Activated CD4-positive, alpha-beta T cell treated with anti-CD3 and anti-CD28 coated beads, Interleukin-2, amount 50 U/mL, for 1 hour (primary cell): ENCODE measurements around the gene MSI2.
"Not testable (repeated sequence)": the region's sequence is repeated elsewhere in the genome, so short reads cannot be mapped to it uniquely, and the experiment has no call there.

Experiments used
- DNase-seq: peaks from one replicate; pipeline ENCODE4 v3.0.0-alpha.2; 2020

The MSI2 gene

DNA sequence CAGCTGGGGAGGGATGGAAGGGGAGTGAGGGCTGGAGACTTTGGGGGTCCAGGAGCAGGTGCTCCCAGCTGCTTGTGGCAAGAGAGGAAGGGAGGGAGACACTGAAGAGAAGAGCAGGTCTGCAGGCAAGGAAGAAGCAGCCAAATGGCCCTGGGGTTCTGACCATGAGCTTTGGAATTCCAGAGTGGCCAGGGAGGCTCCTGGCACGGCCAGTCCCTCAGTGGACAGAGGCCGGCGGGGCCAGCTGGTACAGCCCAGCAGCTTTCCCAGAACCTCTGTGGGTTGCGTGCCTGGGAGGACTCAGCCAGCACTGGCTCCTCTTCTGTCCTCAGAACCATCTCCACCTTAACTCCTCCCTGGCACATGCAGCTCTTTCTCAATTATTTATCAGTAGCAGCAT is 233.0 kb downstream of the MSI2 start:
- DNase-seq: no peak

DNA sequence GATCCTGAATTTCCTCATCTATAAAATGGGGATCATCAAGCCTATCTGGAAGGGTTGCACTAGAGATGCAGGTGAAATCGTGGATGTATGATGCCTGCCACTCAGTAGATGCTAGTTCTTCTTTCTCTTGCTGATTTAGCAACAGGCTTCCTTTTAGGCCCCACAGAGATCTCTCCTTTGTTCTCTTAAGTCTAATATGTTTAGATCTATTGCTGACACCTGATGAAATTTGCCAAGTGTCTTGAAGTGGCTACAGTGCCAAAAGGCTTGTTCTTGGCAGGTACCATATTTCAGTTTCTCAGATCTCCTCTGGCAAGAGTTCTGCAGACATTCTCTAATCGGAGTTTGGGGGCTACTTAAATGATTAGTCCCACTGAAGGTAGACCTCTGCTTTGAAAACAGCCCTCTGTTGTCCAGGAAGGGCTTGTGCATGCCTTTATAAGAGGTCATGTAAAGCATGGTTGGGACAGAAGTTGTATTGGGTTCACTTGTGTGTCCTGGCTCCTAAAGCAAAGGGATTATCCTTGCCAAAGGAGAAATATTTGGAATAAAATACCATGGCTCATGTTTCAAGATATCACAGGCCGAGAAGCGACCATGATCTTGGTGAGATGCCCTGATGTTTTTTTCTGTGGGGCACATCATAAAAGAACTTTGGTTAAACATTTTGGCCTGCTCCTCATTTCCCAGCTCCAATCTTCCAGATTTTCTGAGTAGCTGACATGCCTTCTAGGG is 234.0 kb downstream of the MSI2 start:
- DNase-seq: no peak

DNA sequence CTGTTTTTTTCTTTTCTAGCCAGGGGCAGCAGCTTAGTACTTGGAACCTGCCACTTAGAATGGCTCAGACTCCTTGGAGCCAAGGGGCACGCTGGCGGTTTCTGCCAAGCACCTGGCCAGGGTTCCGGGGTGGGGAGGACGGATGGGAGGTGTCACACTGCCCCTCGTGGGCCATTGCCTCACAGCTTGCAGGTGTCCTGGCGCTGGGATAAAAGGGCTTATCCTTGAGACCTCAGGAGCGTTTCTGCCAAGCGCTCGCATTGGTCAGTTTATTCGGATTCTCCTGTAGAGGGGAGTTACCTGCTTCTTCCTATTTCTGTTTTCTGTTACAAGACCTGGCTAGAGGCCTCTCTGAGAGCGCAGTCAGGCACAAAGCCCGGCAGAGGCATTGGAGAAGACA is 234.6 kb downstream of the MSI2 start:
- no peak for DNase-seq

DNA sequence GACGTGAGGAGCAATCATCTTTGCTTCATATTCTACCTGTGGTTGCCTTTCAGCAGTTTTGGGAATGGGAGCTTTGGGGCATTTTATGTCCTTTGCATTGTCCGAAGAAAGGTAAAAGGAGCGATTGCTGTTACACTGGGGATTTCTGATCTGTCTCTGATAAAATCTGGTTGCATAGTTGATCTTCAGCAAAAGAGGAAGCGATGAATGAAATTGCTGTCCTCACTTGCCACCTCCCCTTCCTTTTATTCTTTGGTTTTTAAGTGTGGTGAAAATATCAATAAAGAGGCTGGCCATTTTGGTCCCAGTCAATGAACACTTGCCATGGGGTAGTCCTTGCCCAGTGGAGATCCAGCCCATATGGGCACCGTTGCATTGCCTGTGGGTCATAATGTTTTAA is 236.8 kb downstream of the MSI2 start:
- DNase-seq: no peak

DNA sequence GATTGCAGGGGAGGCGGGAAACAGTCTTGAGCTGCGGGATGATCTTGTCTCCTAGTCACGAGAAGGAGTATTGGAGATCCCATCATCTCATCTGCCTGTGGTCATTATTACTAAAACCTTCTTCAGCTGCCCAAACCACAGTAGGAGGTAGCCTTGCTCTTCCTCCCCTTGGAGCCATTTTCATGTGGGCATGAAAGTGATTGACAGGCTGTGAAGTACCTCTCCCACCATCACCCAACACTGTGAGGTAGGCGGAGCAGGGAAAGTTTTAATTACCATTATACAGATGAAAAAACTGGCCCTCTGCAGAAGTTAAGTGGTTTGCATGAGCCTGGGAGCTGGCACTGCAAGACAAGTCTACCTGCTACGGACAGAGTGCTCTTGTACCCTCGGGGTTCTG is 237.3 kb downstream of the MSI2 start:
- DNase-seq: no peak

DNA sequence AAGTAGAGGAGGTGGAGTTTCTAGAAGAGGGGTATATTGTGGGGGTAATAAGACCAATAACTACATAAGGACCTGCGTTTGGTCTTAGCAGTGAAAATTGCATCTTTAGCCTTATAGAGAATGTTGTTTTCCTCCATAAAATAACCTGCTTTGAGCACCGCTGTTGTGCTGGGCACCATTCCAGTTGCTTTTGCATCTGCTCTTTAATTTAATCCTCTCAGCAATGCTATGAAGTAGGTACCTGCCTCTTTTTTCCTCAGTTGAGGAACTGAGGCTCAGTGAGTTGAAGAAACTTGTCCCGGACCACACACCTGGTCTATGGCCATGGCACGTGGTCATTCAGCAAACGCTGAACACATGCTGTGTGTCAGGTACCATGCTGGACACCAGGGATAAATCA is 238.1 kb downstream of the MSI2 start:
- DNase-seq: no peak

DNA sequence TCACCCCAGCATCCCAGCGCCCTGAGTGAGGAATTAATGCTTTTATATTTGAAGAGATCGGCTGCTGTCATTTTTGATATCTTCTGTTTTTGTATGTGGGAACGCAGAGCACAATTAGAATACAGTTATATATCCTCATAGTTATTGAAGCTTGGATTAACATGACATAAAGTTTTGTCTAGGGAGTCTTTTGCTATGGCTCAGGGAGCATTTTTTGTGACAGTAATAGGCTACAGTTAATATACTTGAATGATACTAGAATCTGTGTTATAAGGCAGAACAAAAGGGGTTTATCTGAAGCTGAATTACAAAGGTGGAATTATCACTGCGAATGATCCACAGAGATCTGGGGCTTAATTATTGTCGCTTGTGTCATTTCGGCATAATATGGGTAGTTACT is 239.4 kb downstream of the MSI2 start:
- DNase-seq: no peak

DNA sequence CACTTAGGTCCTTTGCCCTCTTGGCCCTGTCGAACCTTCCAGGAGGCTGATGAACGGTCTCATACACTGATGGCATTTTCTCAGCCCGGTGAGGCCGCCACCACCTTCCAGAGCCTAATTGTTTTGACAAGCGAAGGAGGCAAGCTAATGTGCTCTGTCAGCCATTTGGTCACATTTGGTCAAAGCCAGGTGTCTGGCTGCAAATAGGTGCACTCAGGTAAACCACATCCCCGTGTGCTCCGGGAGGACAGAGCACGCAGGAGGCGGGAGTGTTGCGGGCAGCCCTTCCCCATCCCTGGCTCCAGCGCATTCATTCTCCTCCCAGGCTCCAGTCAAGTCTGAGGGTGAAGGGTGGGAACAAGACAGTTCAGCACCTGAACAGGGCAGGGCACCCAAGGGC is 240.1 kb downstream of the MSI2 start:
- no peak for DNase-seq

DNA sequence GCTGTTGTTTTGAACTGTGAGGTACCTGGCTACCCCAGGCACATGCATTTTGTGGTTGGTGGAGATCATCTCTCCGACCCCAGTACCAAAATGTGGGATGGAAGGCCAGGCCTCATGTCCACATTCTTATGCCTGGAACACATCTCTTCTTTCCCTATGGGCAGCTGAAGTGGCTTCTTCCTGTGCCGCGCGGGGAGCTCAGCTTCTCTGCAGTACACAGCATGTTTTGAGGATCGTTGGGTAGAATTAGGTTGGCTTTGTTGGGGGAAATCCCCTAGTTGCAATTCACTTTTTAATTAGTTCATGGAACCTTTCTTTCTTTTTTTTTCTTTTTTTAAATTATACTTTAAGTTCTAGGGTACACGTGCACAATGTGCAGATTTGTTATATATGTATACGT is 242.1 kb downstream of the MSI2 start:
- DNase-seq: no peak

DNA sequence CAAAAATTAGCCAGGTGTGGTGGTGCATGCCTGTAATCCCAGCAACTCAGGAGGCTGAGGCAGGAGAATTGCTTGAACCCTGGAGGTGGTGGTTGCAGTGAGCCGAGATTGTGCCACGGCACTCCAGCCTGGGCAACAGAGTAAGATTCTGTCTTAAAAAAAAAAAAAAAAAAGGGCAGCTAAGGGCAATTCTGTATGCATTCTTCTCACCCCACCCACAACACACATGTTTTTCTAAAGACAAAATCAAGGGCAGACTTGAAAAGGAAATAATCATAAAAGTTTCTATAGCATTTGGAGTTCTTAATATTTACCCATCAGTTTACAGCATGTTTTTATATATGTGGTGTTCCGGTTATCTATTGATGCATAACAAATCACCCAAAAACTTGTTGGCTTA is 242.9 kb downstream of the MSI2 start:
- not testable (repeated sequence) for DNase-seq

DNA sequence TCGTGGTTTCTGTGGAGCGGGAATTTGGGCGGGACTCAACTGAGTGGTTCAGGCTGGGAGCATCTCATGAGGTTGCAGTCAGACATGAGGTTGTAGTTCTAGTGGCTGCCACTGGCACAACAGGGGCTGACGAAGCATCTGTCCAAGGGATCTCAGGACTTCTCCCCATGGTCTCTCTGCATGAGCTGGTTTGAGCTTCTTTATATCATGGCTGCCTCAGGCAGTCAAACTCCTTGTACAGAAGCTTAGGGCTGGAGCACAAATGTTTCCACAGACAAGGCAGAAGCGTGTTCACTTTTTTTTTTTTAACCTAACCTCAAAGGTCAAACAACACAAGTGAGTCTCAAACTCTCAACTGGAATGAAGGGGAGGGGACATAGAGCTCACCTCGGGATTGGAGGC is 243.3 kb downstream of the MSI2 start:
- DNase-seq: no peak

DNA sequence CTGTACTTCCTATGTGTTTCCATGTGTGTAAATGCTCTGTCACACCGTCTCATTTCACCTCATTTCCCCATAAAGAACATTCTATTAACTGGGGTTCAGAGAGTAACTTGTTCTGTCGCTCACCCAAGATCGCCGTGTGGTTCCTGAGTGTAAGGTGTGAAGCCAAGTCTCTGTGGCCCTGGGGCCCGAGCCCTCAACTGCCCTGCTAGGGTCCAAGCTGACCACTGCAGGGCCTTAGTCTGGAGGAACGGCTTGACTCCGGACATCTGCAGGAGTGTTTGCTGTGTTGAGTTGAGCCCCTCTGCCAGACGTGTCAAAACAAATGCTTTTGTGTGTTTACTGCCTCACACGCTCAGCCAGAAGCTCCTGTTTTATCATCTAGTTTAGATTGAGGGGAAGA is 244.7 kb downstream of the MSI2 start:
- DNase-seq: no peak

DNA sequence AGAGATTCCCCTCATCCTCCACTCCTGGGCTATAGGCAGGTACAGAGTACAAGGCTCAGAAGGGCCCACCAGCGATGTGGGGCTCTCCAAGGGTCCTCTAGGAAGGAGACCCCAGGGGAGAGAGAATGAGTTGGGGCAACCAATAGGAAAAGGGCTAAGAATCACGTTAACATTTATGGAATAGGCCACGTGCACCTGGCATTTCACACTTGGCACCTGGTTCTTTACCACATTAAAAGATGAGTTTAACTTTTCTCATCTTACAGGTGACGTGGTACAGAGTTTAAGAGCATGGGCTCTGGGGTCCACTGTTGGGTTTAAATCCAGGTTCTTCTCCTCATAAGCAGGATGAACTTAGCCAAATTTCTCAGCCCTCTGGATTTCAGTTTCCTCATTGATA is 245.7 kb downstream of the MSI2 start:
- DNase-seq: no peak

DNA sequence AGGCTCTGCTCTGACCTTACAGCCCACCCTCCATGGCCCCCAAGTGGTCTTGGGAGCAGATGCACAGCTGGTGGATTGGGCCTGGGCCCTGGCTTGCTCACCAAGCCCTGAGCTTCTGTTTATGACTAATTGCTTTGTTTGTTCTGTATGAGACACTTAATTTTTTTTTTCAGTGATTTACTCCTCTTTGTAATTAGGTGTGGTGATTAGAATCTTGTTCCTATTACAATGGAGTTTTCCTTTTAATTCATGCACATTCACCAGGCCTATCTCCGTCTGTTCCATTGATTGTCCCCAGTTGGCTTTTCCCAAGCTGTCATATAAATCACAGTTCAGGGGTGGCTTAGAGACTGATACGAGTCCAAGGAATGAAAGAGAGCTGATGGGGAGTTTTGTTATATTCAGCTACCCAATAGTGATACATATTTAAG is 246.5 kb downstream of the MSI2 start:
- DNase-seq: no peak

DNA sequence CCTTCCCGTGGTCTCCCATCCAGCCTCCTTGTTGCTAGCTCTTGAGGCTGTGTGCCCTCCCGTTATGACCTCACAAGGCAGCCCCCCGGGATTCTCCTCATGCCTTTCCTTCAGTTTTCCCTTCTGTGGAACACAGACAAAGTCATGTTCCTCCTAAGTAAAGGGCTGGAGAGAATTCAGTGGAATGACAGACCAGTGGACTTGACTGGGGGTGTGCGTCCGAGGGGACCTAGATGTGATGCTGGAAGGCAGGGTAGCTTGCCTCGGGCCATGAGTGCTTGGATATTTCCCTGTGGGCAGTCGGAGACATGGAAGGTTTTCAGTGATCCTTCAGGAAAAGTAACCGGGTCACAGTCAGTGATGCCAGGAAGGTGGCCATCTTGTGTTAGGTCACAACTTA is 247.9 kb downstream of the MSI2 start:
- DNase-seq: no peak

DNA sequence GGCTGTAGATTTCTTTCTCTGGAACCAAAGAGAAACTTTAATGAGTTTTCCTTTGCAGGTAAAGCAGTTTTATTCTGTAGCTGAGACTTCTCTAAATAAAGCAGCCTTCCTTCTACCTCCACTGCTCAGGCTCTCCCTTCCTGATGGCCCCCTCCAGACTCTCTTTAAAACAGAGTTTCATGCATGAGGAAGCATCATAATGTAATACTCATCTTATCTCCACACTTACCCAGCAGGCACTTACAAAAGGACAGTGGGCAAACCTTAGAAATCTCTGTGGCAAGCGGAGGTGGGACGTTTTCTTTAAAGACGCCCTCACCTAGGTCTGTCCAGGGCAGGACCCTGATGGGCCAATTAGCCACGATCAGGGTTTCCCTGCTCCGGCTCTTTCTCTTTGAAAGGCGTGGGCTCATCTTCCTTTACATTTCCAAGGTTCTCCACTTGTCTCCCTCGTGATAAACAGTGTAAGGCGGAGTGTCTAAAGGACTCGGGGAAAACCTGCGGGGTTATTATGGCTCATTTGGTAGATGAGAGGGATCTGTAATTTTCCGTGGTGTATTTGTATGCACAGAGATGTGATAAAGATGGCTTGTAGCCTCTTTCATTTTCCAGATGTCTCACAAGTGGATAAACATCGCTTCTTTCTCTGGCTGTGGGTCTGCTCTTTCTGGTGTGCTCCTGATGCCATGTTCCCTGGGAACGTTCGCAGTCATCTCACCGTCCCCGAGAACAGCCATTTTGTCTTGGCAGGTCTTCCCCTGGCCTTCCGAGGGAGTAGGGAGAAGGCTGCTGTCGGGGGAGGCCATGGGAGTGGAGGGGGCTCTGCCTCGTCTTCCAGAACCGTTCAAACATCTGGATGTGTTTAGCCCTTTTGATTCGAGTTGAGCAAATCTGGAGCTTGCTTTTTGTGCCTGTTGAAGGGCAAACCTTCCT is 249.8 kb downstream of the MSI2 start:
- no peak for DNase-seq

DNA sequence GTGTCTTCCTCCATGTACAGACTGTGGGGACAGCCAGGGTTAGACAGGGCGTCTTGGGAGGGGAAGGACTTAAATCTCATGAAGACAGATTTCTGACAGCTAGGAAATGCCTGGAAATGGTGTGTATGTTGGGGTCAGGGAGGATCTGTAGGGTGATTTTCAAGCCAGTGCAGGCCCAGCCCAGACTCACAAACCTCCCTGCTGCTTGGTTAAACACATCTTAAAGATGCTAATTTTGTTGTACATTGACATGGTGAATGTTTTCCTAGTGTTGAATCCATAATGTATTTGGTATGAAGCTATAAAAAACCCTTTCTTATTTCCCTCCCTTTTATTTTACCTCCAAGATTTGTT is 250.4 kb downstream of the MSI2 start:
- DNase-seq: no peak

DNA sequence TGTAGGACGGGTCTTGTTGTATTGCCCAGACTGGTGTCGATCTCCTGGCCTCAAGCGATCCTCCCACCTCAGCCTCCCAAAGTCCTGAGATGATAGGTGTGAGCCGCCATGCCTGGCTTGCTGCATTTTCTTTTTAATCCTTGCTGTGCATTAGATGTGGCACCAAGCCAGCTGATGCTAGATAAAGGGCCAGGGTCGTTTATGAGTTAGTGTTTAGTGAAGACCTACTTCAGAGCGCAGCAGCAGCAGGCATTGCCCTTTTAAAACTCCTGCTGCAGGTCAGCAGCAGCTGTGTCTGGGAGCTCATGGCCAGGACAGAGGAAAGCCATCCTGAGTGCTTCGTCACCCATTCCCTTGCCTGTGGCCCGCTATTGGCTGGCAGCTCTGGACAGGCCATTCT is 251.5 kb downstream of the MSI2 start:
- no peak for DNase-seq

DNA sequence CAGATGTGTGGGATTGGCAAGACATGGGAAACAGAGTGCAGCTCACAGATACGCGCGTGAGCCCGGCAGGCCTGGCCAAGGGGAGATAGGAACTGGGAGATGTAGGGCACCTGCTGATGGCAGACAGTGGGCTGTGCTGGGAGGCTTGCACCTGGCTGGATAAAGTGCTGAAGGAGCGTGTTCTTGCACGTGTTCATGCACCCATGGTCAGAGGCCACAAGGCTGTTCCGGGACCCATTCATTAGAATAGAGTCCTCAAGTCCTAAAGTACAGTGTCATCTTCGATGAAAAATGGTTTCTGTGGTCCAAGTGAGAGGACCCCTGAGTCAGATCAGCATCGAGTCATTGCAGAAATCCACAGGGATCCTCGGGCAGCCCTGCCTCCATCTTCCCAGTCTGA is 252.3 kb downstream of the MSI2 start:
- no peak for DNase-seq

DNA sequence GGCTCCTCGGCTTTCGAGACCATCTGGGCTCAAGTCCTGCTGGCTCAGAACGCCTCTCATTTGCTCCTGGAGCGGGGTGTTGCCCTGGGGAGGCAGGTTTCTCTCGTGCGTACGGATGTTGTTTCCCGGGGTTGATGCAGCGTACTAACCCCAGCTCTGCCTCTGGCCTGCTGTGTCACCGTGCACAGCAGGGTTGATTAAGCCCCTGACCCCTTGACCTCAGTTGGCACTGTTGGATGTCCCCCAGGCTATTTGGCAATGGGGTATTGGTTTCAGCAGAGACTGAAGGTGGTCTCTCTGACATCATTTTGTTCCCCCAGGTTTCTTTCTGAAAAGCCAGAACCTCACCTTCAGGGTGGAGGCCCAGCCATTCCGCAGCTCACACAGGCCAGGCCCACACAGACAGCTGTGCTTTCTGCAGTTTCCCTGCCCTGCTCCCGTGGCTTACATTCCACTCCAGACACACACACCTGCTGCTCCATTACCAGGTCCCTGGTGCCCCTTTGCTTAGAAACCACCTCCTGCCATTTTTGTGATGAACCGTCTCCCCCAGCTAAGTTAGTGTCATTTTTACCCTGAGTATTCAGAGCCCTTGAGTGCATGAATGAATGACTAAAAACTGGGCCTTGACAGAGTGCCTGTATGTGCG is 255.3 kb downstream of the MSI2 start:
- no peak for DNase-seq

DNA sequence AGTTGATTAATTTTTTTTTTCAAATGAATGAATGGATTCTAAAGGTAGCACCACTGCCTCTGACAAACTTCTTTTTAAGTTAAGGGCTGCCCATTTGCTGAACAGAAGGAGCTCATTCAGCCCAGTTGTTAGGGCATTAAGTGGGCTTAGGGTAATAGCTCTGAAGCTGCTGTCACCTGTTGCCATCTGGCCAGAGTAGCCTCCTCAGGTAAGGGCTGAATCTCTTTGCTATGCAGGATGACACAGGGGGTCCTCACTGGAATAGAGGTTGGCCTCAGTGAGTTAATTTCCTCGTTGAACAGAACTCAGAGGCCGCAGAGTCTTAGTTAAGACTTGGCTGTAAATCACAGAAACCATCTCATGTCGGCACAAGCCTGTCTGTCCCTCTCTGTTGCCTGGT is 255.9 kb downstream of the MSI2 start:
- no peak for DNase-seq

DNA sequence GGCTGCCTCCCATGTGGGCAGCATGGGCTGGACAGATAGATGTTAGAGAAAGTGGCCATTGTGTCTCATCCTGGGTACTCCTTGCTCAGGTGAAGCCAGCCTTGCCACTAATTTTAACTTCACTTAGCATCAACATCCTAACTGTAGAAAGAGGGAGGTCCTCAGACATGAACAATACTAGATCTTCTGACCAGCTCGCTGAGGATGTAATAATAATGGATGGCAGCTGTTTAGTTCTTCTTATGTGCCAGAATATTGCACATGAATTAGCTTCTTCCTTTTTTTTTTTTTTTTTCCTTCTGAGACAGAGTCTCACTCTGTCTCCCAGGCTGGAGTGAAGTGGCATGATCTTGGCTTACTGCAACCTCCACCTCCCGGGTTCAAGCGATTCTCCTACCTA is 256.4 kb downstream of the MSI2 start:
- no peak for DNase-seq

DNA sequence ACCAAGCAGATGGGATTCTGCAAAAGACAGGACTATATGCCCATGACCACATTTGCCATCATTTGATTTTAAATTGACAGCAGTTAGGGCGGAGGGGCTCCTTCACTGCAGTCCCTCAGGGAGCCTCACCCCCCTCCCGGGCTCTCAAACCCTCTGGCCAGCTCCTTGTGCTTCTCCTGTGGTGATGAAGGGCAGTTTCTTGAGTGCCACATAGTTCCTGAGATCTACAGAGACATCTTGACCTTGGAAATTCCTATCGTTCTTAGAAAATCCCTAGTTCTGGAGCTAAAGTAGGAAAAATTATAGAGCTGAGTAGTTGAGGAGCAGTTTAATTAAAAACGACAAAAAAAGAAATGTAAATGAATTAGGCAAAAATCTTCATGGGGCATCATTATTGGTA is 257.2 kb downstream of the MSI2 start:
- no peak for DNase-seq

DNA sequence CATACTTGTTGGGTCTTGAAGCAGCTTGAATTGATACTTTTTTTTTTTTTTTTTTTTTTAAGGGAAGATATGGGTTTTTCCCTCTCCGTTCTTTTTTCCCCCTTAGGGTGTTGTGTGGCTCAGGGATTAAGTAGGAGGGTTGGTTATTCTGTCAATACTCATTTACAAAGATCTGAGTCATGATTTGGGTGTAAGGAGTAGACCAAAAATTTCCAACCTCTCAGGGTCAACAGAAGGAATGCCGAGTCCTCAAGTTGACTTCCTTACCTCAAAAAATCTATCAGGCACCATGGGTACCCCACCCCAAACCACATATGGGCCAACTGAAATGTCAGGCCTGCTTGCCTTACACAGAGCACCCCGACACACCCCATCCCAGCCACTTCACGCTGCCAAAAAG is 258.3 kb downstream of the MSI2 start:
- DNase-seq: no peak
